B cell (primary cell): ENCODE measurements around the gene GPHA2. TPM values are rescaled to one million over a fixed set of nuclear protein-coding genes. Genes with fewer than 3 reads are reported as not detected.
A peak's percentile ranks its signal among the peaks of the same experiment; 100 is the strongest.

Source experiments
- ATAC-seq: fragments of 200-7000 bp; cut with Tn5 transposase; one replicate; pipeline ENCODE4 v1.10.0; 2021; ENCODE audit warnings: low read depth, mild to moderate bottlenecking, moderate number of reproducible peaks, moderate library complexity
- CTCF ChIA-PET: fragments of 350-600 bp; sonication (Branson Sonifier 250); formaldehyde crosslinking; loops from one replicate; lab custom pipeline; 2021; ENCODE audit warnings: antibody characterized with exemption, inconsistent platforms; lab: Charles Lee
- POLR2A ChIA-PET: fragments of 350-600 bp; sonication (Branson Sonifier 250); formaldehyde crosslinking; loops from one replicate; lab custom pipeline; 2021; ENCODE audit warnings: antibody characterized with exemption; lab: Charles Lee
- DNase-seq: peaks from one replicate; pipeline ENCODE4 v3.0.0; 2013
- H2AFZ ChIP-seq: 2 replicates; pipeline ENCODE4 v1.6.1; 2012; ENCODE audit warnings: mild to moderate bottlenecking, low read depth, low read length; ENCODE audit not compliant: insufficient read depth, poor library complexity, severe bottlenecking
- H3K27ac ChIP-seq, 2 donors: 1 replicate in 1 of 2; 2 replicates in 1 of 2; pipeline ENCODE4 v1.5.1; 2012 to 2013; ENCODE audit warnings: low read length in 2 of 2, mild to moderate bottlenecking in 2 of 2, moderate library complexity in 1 of 2
- H3K27me3 ChIP-seq, 4 experiments: fragments of 200-600 bp in 1 of 4; sonication (generic) in 1 of 4; replicated peaks in 1 of 4; 1 replicate in 2 of 4; 2 replicates in 2 of 4; pipeline versions ENCODE4 v1.6.1 to v1.7.0; 2013 to 2016; ENCODE audit warnings: low read length in 3 of 4, mild to moderate bottlenecking in 2 of 4, mixed read lengths in 1 of 4, moderate library complexity in 1 of 4; ENCODE audit not compliant: insufficient read depth in 4 of 4, control insufficient read depth in 3 of 4; ENCODE audit errors: control extremely low read depth in 1 of 4
- H3K36me3 ChIP-seq, 2 experiments: replicated peaks in 1 of 2; 1 replicate in 1 of 2; 2 replicates in 1 of 2; pipeline versions ENCODE4 v1.6.1 to v1.7.1; 2013; ENCODE audit warnings: low read length in 1 of 2; ENCODE audit not compliant: insufficient read depth in 2 of 2, control insufficient read depth in 1 of 2; ENCODE audit errors: control extremely low read depth in 1 of 2, extremely low read depth in 1 of 2
- H3K4me1 ChIP-seq, 2 donors: fragments of 200-600 bp in 1 of 2; sonication (generic) in 1 of 2; 1 replicate in 1 of 2; 2 replicates in 1 of 2; pipeline versions ENCODE4 v1.5.1 to v1.6.1; 2013 to 2017; ENCODE audit warnings: low read length in 2 of 2; ENCODE audit not compliant: control insufficient read depth in 2 of 2, insufficient read depth in 2 of 2
- H3K4me2 ChIP-seq: replicated peaks from 2 replicates; pipeline ENCODE3; 2012; ENCODE audit warnings: mild to moderate bottlenecking, low read depth, low read length; ENCODE audit not compliant: poor library complexity, severe bottlenecking
- H3K4me3 ChIP-seq, 5 experiments: fragments of 200-600 bp in 1 of 5; sonication (generic) in 1 of 5; 1 replicate in 3 of 5; 2 replicates in 2 of 5; pipeline versions ENCODE4 v1.5.1 to v1.7.0; 2011 to 2016; ENCODE audit warnings: low read length in 4 of 5, mild to moderate bottlenecking in 4 of 5, low read depth in 2 of 5, control low read depth in 1 of 5, moderate library complexity in 1 of 5; ENCODE audit not compliant: insufficient read depth in 1 of 5; ENCODE audit errors: control extremely low read depth in 1 of 5, extremely low read depth in 1 of 5
- H3K79me2 ChIP-seq: fragments of 200-600 bp; sonication (generic); one replicate; pipeline ENCODE4 v1.6.0; 2016; ENCODE audit warnings: low read length; ENCODE audit not compliant: control insufficient read depth, insufficient read depth
- H3K9ac ChIP-seq: fragments of 200-600 bp; sonication (generic); 2 replicates; pipeline ENCODE4 v1.6.1; 2017; ENCODE audit warnings: mild to moderate bottlenecking, low read length, moderate library complexity
- H3K9me3 ChIP-seq, 3 donors: one replicate each; pipeline versions ENCODE4 v1.6.1 to v1.7.1; 2013; ENCODE audit warnings: low read length in 2 of 3; ENCODE audit not compliant: control insufficient read depth in 2 of 3, insufficient read depth in 1 of 3; ENCODE audit errors: control extremely low read depth in 1 of 3
- H4K20me1 ChIP-seq: 2 replicates; pipeline ENCODE4 v1.6.0; 2012; ENCODE audit warnings: mild to moderate bottlenecking, low read length; ENCODE audit not compliant: insufficient read depth, control insufficient read depth, poor library complexity, severe bottlenecking
- H3K27ac Mint-ChIP-seq: one replicate; pipeline ENCODE4 v1.8.0; 2021; ENCODE audit warnings: mixed read lengths
- H3K27me3 Mint-ChIP-seq: one replicate; pipeline ENCODE4 v1.8.0; 2021; ENCODE audit warnings: mixed read lengths
- H3K4me1 Mint-ChIP-seq: one replicate; pipeline ENCODE4 v1.8.0; 2021; ENCODE audit warnings: mixed read lengths
- H3K4me3 Mint-ChIP-seq: one replicate; pipeline ENCODE4 v1.8.0; 2021; ENCODE audit warnings: mixed read lengths
- H3K9me3 Mint-ChIP-seq: one replicate; pipeline ENCODE4 v1.8.0; 2022; ENCODE audit warnings: mixed read lengths; ENCODE audit not compliant: insufficient read depth
- EZH2 ChIP-seq: IDR thresholded peaks from 2 replicates; pipeline ENCODE4 v1.6.1; 2012; ENCODE audit warnings: borderline replicate concordance, low read depth, mild to moderate bottlenecking, moderate library complexity, low read length; ENCODE audit not compliant: insufficient read depth, poor library complexity, severe bottlenecking
- WGBS: methylation state at CpG from one replicate; pipeline ENCODE4 v1.1.5; 2013; ENCODE audit warnings: missing lambda C conversion rate; ENCODE audit not compliant: insufficient coverage; 5-methylcytosine and 5-hydroxymethylcytosine counted together
- intact Hi-C: fragments of 100-400 bp; cut with micrococcal nuclease; formaldehyde crosslinking; loops from one replicate; pipeline ENCODE4 v1.10.0; 2022
- polyA plus RNA-seq: library from polyadenylated mRNA; depleted of rRNA; stranded (reverse); fragments of >200 nt; gene quantifications from 2 replicates; pipeline ENCODE4 v1.2.3, GENCODE V29; 2012
- total RNA-seq, 2 donors: library from RNA; stranded (reverse); fragments of 120-200 nt in 1 of 2; gene quantifications; 1 replicate in 1 of 2; 2 replicates in 1 of 2; pipeline versions ENCODE4 v1.2.3 to v1.2.4, GENCODE V29; 2013 to 2022
- TF ChIP-seq, protein P1 (sequence below): fragments of 200-600 bp; IDR thresholded peaks from one replicate; pipeline ENCODE4 v1.8.0; 2022; ENCODE audit warnings: antibody characterized with exemption, mild to moderate bottlenecking

GPHA2 gene
- total and polyA plus RNA-seq, 2 donors (not counting 1 experiment from before 2014, with no cell fraction given): 0.39 to 2.8 TPM

DNA sequence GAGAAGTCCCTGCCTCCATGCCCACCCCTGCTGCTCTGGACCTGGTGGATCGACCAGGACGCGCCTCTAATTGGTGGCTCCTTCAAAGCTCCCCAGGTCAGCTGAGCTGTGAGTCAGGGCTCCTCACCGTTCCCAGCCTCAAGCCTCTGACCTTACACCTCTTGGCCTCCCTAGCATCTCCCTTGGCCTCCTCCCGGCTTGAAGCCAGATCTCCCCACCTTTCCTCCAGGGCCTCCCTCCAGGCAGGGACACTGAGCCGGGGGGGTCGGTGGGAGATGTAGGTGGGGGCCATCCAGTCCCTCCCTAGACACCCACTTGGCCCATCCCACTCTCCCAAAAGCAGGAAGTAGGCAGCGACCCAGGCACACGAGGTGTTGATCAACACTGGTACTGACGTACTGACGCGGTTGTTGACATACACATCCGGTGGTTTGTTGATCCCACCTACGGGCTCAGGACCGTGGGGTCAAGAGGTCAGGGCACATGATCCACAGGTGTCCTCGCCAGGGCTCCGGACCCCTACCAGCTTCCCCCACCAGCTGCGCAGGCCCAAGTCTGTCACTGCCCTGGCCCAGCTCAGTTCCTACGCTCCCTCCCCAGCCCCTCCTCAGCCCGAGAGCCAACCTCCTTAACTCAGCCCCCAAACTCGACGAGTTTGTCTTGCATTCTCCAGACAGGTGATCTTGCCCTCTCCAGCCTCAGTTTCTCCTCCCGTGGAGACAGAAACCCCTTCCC, 19.5 kb downstream of the GPHA2 start:
- Histone ChIP-seq H3K9me3 (no peaks in the 10 kb centered on the region), H3K27me3 (no peaks in the 10 kb centered on the region), H3K4me3 (peak overlapping the region; percentile 86 to 96 (median 90)), H3K79me2 (peaks cover 22% of the 10 kb centered on the region), H4K20me1 (no peaks in the 10 kb centered on the region), H3K4me2 (peak overlapping the region; percentile 100), H3K9ac (peak overlapping the region; percentile 97), H2AFZ (peak overlapping the region; percentile 78), H3K36me3 (peaks cover 0 to 30% of the 10 kb centered on the region in 2 experiments), H3K27ac (peak overlapping the region; percentile 44 to 84), H3K4me1 (peaks cover 19 to 33% of the 10 kb centered on the region in 2 donors)
- TF ChIP-seq, protein P1, sequence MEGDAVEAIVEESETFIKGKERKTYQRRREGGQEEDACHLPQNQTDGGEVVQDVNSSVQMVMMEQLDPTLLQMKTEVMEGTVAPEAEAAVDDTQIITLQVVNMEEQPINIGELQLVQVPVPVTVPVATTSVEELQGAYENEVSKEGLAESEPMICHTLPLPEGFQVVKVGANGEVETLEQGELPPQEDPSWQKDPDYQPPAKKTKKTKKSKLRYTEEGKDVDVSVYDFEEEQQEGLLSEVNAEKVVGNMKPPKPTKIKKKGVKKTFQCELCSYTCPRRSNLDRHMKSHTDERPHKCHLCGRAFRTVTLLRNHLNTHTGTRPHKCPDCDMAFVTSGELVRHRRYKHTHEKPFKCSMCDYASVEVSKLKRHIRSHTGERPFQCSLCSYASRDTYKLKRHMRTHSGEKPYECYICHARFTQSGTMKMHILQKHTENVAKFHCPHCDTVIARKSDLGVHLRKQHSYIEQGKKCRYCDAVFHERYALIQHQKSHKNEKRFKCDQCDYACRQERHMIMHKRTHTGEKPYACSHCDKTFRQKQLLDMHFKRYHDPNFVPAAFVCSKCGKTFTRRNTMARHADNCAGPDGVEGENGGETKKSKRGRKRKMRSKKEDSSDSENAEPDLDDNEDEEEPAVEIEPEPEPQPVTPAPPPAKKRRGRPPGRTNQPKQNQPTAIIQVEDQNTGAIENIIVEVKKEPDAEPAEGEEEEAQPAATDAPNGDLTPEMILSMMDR: no peak
- no peak for TF ChIP-seq EZH2
- 18% methylated on average over 19 of the region's 23 CpGs for WGBS
- peak overlapping the region; percentile 88 for H3K4me3 Mint-ChIP-seq
- ChIA-PET CTCF (interaction anchor here (1.6 to 3.8 kb wide), 3 partner anchors 28 to 98 kb away, joined by 4 to 13 read pairs (median 7); partner anchors contain the start of gene ARL2), POLR2A (interaction anchor here (0.5 to 0.9 kb wide), 2 partner anchors 56 to 57 kb away, joined by 4 to 5 read pairs; no protein-coding TSS in a partner anchor)
- peak overlapping the region; percentile 91 for H3K27ac Mint-ChIP-seq
- intact Hi-C loops: loop anchor here (1.0 to 10.0 kb wide), 4 partner anchors 8 to 199 kb away; partner anchors contain the start of genes EHD1, MAJIN, PPP2R5B and TM7SF2
- no peaks in the 10 kb centered on the region for H3K9me3 Mint-ChIP-seq
- ATAC-seq (no peak), DNase-seq (peak; percentile 60)
- peaks cover 34% of the 10 kb centered on the region for H3K4me1 Mint-ChIP-seq
- no peaks in the 10 kb centered on the region for H3K27me3 Mint-ChIP-seq
